ENCODE results near the gene ERVMER34-1.
A peak's percentile ranks its signal among the peaks of the same experiment; 100 is the strongest.

The ERVMER34-1 gene

DNA sequence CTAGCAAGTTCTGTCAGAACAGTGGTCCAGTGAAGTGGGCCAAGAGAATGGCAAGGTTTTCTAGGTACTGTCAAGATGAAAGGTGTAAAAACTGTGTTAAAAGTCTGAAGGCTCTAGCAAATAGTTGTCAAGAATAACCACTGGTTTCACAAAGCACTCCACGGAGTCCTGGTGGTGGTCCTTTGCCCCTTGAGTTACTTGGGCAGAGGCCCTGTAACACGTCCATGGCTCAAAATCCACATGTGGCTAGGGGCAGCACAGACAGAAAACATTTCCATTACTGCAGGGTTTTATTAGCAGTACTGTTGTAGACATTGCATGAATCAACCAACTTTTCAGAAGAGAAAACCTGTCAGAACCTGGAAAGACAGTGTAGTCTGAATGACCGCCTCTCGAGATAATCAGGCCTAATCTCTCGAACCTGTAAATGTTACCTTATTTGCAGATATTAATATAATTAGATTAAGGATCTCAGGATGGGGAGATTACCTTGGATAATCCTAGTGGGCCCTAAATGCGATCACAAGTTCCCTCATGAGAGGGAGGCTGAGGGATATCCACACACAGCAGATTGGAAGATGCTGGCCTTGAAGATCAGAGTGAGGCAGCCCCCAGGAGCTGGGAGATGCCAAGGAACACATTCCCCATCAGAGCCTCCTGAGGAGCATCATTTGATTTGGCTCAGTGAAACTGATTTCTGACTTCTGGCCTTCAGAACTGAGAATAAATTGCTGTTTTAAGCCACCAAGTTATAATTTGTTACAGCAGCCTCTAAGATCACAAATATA, 34.7 kb downstream of the ERVMER34-1 start:
- DNase-seq = no peak

DNA sequence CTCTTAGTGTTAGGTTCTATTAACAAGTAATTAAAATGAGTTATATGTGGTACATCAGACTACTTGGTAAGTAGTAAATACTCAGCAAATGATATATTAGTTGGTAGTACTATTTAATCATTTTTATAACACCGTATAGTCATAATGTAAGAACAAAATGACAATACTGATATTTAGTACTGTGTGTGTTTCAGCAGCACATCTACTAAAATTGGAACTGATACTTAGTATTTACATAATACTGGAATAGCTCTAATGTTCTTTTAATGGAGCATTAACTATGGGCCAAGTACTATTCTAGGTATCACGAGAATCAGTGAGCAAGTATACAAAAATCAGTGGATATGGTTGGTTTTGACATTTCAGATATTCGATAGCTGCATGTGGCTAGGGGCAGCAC, 35.3 kb downstream of the ERVMER34-1 start:
- DNase-seq = no peak

DNA sequence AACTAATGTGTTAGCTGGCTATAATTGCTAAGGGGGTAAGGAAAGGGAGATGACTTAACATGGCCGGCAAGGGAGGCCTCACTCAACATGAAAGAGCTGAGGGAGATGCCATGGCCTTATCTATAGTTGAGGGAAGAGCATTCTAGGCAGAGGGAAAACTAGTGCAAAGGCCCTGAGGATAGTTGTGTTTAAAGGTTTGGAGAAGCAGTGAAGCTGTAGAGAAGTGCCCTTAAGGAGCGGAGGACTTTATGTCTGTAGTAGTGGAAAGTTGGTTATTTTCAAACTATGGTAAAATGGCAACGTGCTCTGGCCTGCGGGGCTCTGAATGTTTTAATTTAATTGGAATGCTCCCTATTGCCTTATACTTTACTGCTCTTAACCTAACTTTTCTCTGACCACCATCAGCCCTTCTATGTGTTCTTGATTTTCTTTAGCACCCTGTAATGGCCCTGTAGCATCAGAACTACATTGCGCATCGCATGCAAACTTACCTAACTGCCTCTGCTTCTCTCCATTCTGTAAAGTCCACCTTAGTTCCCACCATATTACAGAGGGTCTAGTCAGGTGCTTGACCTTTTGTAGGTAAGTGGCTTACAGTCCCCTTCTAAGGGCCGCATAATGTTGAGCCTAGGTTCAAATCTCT, 35.8 kb downstream of the ERVMER34-1 start:
- DNase-seq = no peak

DNA sequence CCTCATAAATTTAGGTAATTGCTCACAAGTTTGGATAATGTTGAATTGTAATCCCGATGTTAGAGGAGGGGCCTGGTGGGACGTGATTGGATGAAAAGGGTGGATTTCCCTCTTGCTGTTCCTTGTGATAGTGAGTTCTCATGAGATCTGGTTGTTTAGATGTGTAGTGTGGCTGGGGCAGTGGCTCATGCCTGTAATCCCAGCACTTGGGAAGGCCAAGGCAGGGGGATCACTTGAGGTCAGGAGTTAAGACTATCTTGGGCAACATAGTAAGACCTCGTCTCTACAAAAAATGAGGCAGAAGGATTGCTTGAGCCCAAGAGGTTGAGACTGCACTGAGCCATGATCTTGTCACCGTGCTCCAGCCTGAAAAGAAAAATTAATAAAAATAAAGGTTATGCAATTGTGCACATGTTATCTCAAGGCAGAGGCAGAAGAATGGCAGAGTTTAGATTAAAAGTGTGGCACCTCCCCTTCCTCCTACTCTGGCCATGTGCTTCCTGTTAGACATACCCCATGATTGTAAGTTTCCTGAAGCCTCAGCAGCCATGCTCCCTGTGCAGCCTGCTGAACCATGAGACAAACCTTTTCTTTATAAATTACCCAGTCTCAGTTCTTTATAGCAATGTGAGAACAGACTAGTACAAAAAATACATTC, 36.5 kb downstream of the ERVMER34-1 start:
- no peak for DNase-seq

DNA sequence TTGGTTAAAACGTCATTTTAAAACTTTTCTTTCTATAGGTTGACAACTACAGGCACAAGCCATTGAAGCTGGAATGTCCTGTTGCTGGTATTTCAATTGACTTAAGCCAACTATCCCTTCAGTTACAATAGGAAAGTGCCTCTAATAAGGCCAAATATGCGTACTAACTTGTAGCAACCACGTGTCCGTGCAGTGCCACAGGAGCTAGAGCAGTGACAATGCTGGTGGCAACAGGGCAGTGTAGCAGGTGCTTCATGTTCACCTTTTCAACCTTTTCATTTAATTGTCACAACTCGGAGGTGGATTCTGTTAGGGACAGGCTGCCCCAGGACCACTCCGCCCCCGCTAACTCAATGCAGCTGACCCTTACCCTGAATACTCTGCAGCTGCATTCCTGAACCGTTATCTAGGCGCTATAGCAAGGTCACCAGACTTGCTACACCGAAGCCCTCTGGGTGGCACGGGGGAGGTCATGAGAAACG, 37.7 kb downstream of the ERVMER34-1 start:
- DNase-seq = no peak

DNA sequence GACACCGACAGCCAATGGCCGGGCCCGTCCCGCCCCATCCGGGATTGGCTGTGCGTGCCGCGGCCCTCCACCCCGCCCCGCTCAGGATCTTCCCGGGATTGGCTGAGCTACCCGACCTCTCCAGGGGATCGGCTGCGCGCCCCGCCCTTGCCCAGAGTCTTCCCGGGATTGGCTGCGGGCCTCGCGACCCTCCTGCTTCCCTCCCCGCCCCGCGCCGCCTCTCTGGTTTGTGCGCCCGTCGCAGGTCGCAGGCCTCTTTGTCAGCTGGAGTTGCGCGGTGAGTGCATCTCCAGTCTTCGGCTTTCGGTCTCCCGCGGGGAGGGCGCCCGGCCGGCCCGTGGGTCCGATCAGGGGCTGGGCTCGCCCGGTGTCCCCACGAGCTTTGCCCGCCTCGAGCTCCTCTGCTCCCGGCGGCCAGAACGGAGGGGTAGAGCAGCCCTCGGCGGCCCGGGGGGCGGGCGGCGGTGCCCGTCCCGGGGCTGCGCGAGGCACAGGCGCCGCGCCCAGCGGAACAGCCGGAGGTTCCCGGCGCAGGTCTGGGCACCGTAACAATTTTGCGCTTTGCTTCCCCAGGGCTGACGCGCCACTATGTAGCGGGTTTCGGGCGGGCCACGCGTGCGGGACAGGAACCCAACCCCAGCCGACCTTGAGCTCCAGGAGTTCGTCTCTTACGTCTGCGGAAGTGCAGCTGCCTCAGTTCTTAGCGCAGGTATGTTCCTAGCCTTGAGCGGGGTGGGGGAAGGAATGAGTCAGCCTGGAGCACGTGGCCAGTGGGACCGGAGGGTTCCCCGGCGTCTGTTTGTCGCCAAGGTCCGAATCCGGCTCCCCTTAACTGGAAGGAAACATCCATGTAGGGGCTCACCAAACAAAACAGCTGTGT, 38.7 kb downstream of the ERVMER34-1 start:
- DNase-seq = peak; percentile 52

DNA sequence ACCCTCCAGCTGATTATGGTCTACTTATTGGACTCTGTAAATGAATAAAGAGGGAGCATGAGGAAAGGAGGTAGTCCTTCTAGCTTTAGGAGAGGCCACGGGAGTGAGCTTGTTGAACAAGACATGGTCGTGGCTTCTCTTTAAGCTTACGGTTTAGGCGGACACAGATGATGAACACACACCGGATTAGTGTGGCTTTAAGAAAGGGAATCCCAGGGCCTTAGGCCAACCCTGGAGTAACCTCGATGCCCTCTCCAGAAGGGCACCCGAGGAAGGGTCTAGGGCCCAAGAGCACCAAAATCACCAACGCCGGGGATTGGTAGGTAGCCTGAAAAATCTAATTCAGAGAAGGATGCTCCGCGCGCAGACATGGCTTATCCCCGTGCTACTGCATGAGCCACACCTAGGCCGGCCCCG, 39.4 kb downstream of the ERVMER34-1 start:
- no peak for DNase-seq

DNA sequence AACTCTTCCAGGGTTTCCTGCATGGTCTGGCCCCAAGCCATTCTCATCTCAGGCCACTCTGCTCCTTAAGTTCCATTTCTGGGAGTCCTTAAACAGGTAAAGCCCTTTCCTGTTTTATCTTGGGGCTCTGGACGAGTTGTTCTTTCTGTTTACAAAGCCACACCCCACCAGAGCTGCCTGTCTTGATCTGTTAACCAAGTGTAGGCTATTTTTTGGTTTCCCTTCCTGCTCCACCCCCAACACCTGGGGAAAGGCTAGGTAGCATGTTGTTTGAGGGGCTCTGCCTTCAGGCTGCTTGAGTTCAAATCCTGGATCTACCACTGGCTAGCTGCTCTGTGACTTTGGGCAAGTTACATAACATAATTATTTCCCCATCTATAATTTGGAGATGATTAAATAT, 40.0 kb downstream of the ERVMER34-1 start:
- DNase-seq = no peak

DNA sequence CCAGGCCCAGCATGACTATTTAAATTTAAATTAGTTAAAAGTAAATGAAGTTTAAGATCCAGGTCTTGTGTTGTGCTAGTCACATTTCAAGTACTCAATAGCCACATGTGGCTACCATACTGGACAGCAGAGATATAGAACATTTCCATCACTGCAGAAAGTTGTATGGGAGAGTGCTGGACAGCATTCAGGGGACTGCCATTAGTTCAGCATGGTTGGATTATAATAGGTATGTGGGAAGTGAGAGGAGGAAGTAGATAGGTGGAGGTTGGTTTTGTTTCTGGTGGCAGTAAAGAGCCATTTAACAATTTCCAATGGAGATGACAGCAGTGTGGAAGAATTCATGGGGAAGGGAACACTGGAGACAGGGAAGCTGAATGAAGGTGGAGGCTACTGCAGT, 42.1 kb downstream of the ERVMER34-1 start:
- no peak for DNase-seq

DNA sequence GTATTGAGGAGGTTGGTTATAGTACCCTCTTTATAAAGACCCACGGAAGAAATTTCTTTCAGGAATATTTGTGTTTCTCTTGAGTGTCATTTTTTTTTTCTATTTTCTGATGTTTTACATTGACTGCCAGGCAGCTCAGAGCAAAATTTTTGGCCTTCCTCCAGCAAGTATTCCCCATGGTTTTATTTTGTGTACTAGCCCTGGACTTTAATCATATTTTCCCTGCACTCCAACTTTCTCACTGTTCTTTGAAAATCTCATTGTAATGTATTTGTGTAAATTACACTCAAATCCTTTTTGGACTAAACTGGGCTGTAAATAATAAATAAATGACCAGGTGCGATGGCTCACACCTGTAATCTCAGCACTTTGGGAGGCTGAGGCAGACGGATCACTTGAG, 46.6 kb downstream of the ERVMER34-1 start:
- no peak for DNase-seq

DNA sequence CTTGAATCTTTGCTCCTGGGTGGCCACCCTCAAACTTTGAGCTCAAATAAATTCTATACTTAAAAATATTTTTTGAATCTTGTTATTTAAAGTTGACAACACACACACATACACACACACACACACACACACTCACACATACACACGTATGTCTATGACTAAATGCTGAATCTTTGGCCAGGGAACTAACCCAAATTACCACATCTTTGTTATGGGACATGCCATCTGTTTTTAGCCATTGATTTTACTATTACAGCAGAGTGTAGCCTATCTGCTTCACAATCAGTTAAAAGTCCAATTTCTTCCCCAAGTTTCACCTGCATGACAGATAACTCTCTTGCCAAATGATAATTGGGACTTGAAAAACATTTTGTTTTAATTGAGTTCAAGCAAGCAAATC, 47.1 kb downstream of the ERVMER34-1 start:
- no peak for DNase-seq

DNA sequence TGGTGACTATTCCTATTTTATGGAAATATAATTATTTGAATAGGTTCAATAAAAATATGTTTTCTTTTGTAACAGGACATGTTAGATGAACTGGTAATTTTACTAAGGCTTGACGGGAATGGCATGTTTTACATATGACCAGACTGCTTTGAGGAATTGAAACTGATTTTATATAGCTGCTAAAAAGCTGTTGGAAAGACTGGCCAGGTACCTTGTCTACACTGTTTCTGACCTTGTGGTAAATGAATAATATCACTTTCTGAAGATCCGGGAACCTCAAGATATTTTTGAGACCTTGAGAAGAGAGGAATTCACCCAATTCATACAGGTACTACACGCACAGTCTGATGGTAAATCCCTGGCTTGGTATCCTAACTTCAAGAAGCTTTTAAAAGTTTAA, 50.0 kb downstream of the ERVMER34-1 start:
- DNase-seq = no peak

DNA sequence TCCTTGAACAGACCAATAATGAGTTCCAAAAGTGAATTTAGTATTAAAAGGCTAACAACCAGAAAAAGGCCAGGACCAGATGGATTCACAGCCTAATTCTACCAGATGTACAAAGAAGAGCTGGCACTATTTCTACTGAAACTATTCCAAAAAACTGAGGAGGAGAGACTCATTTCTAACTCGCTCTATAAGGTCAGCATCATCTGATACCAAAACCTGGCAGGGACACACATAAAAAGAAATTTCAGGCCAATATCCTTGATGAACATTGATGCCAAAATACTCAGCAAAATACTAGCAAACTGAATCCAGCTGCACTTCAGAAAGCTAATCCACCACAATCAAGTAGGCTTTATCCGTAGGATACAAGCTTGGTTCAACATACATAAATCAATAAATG, 56.3 kb downstream of the ERVMER34-1 start:
- no peak for DNase-seq

DNA sequence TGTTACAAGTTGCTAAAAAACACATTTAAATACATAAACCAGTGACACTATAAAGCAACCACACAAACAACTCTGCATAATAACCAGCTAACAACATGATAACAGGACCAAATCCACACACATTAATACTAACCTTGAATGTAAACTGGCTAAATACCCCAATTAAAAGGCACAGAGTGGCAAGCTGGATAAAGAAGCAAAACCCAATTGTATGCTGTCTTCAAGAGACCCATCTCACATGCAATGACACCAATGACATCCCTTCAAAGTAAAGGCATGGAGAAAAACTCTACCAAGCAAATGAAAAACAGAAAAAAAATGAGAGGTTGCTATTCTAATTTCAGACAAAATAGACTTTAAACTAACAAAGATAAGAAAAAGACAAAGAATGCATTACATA, 57.7 kb downstream of the ERVMER34-1 start:
- no peak for DNase-seq
